Heart left ventricle (tissue), 16 donors: ENCODE measurements around the gene TULP4. TPM values are rescaled to one million over a fixed set of nuclear protein-coding genes. Genes with fewer than 3 reads are reported as not detected.

Source experiments
- ATAC-seq, 4 donors: fragments of 200-7000 bp; cut with Tn5 transposase; one replicate each; pipeline ENCODE4 v1.9.1; 2020 to 2022; ENCODE audit warnings: moderate library complexity in 4 of 4, mild to moderate bottlenecking in 3 of 4, moderate number of reproducible peaks in 1 of 4
- DNase-seq, 5 donors: peaks; one replicate each; pipeline ENCODE4 v3.0.0-alpha.2; 2020
- H3K27ac ChIP-seq, 12 donors: fragments of 200-600 bp; sonication (generic) in 4 of 12; one replicate each; pipeline versions ENCODE4 v1.5.0 to v1.8.0; 2016 to 2022; ENCODE audit warnings: mild to moderate bottlenecking in 2 of 12
- H3K27me3 ChIP-seq, 9 donors: fragments of 200-600 bp; sonication (generic) in 2 of 9; one replicate each; pipeline versions ENCODE4 v1.5.1 to v1.8.0; 2016 to 2022; ENCODE audit warnings: mild to moderate bottlenecking in 3 of 9
- H3K36me3 ChIP-seq, 9 donors: fragments of 200-600 bp; sonication (generic) in 2 of 9; one replicate each; pipeline versions ENCODE4 v1.5.0 to v1.8.0; 2018 to 2022; ENCODE audit warnings: mild to moderate bottlenecking in 2 of 9
- H3K4me1 ChIP-seq, 12 donors: fragments of 200-600 bp; sonication (generic) in 4 of 12; one replicate each; pipeline versions ENCODE4 v1.5.0 to v1.8.0; 2016 to 2022; ENCODE audit warnings: mild to moderate bottlenecking in 3 of 12
- H3K4me3 ChIP-seq, 12 donors: fragments of 200-600 bp; sonication (generic) in 4 of 12; one replicate each; pipeline versions ENCODE4 v1.5.0 to v1.8.0; 2017 to 2022; ENCODE audit warnings: mild to moderate bottlenecking in 9 of 12, moderate library complexity in 4 of 12
- H3K9me3 ChIP-seq, 12 donors: fragments of 200-600 bp; sonication (generic) in 4 of 12; one replicate each; pipeline versions ENCODE4 v1.5.0 to v1.8.0; 2016 to 2022; ENCODE audit warnings: mild to moderate bottlenecking in 1 of 12
- CTCF ChIP-seq, 12 donors: fragments of 200-600 bp; sonication (generic) in 4 of 12; IDR thresholded peaks; one replicate each; pipeline versions ENCODE4 v1.5.0 to v1.8.0; 2018 to 2022; ENCODE audit warnings: antibody characterized with exemption in 12 of 12, mild to moderate bottlenecking in 5 of 12
- POLR2A ChIP-seq, 2 donors: fragments of 450-650 bp; IDR thresholded peaks; one replicate each; pipeline ENCODE4 v1.6.1; 2017; ENCODE audit warnings: antibody characterized with exemption in 2 of 2, mild to moderate bottlenecking in 2 of 2, moderate library complexity in 2 of 2
- WGBS, 4 donors: extraction: QIAGEN DNeasy Blood & Tissue Kit in 2 of 4; methylation state at CpG; one replicate each; pipeline versions ENCODE4 v1.1.5 to v1.1.7; 2013 to 2018; 5-methylcytosine and 5-hydroxymethylcytosine counted together
- intact Hi-C, 10 donors: fragments of 100-400 bp; cut with DNase I; formaldehyde crosslinking; loops; one replicate each; pipeline versions ENCODE4 v1.11.1 to v1.14.2; 2022
- polyA plus RNA-seq, 2 donors: library from polyadenylated mRNA; stranded (reverse); fragments of 200-250 nt; gene quantifications; one replicate each; pipeline ENCODE4 v1.2.3, GENCODE V29; 2013
- total RNA-seq, 9 donors: library from RNA; depleted of rRNA in 2 of 9; stranded (reverse); fragments of >200 nt in 2 of 9; fragmentation: NEBNext Ultra II Directional in 3 of 9; extraction: Animal tissue kit (Norgen Biotek cat#: 25700) in 3 of 9; gene quantifications; one replicate each; pipeline versions ENCODE4 v1.1.0 to v1.2.4, GENCODE V29; 2016 to 2023
- donor health status: ischemic (EF 13 %, LVEDD 7.1; RV severe dilation, severe dysfunction).
- donor health status: healthy with polysubstance abuse.
- donor health status: DM: no; HTN: yes; CAD: no.
- donor health status: DM: no; HTN: no; CAD: no.
- donor health status: ischemic (EF 25% LVEDD 6.9; RV normal size, moderate dysfunction).
- donor health status: ischemic (EF 25% LVEDD 5.7; RV mildly dilated, moderate dysfunction).
- donor health status: healthy.
- donor health status: DM: yes; HTN: yes; CAD: no.
- donor health status: ischemic (EF 35%, LVEDD 5.7; RV mildly dilated, moderate dysfunction).
- donor health status: nonischemic (EF 11% LVEDD 7.7; RV severe dilation, severe dysfunction).
- donor health status: DM: yes; HTN: yes; CAD: no.
- donor health status: PGD.
- donor health status: ischemic (EF 29% LVEDD 5.4; RV normal size, mild dysfunction).
- donor health status: nonischemic (EF 23%, LVEDD 6.1; RV moderate dilation, normal function).

The TULP4 gene
- total and polyA plus RNA-seq, 11 donors: 9.6 to 134 (median 93.0) TPM

- Histone ChIP-seq H3K9me3 (no peaks in the 10 kb centered on the region), H3K27ac (no peak overlapping the region), H3K27me3 (no peaks in the 10 kb centered on the region), H3K36me3 (no peaks in the 10 kb centered on the region), H3K4me1 (no peaks in the 10 kb centered on the region), H3K4me3 (no peak overlapping the region)
- TF ChIP-seq CTCF (IDR thresholded peaks at IDR 0.05): no peak
- TF ChIP-seq POLR2A (IDR thresholded peaks at IDR 0.05): no peak
- intact Hi-C loops: no loop called here
- WGBS, 4 donors: 83 to 86% (median 85%) methylated on average over 30 of the region's 30 CpGs
- ATAC-seq: no peak
- peak in 1 of 5 donors; percentile 42 for DNase-seq
Measured at GRCh38 chr6:158545043-158545966, 233.0 kb downstream of the TULP4 start.

GRCh38 chr6:158548418-158549161 is 236.3 kb downstream of the TULP4 start:
- Histone ChIP-seq H3K4me1 (no peaks in the 10 kb centered on the region), H3K36me3 (no peaks in the 10 kb centered on the region), H3K4me3 (no peak overlapping the region), H3K27ac (no peak overlapping the region), H3K9me3 (no peaks in the 10 kb centered on the region), H3K27me3 (no peaks in the 10 kb centered on the region)
- peak in 1 of 5 donors; percentile 16 for DNase-seq
- intact Hi-C loops: no loop called here
- 75 to 84% (median 81%) methylated on average over 9 of the region's 9 CpGs for WGBS, 4 donors
- TF ChIP-seq POLR2A (IDR thresholded peaks at IDR 0.05): no peak
- ATAC-seq: no peak

- WGBS, 4 donors: 64 to 70% (median 67%) methylated on average over 6 of the region's 6 CpGs
- DNase-seq: no peak
- intact Hi-C loops: no loop called here
- Histone ChIP-seq H3K4me1 (peaks cover 0 to 3% (median 0%) of the 10 kb centered on the region in 12 donors), H3K9me3 (no peaks in the 10 kb centered on the region), H3K27ac (no peak overlapping the region), H3K4me3 (no peak overlapping the region), H3K27me3 (no peaks in the 10 kb centered on the region), H3K36me3 (no peaks in the 10 kb centered on the region)
- ATAC-seq: no peak
- TF ChIP-seq CTCF (IDR thresholded peaks at IDR 0.05): no peak
- TF ChIP-seq POLR2A (IDR thresholded peaks at IDR 0.05): no peak
Measured at GRCh38 chr6:158552055-158552795, 240.0 kb downstream of the TULP4 start.

- no peak for DNase-seq
- Histone ChIP-seq H3K4me3 (no peak overlapping the region), H3K27ac (no peak overlapping the region), H3K4me1 (peaks cover 0 to 3% (median 0%) of the 10 kb centered on the region in 12 donors), H3K36me3 (no peaks in the 10 kb centered on the region), H3K9me3 (no peaks in the 10 kb centered on the region), H3K27me3 (no peaks in the 10 kb centered on the region)
- 88 to 93% (median 89%) methylated on average over 5 of the region's 5 CpGs for WGBS, 4 donors
- intact Hi-C loops: no loop called here
- no peak for ATAC-seq
- TF ChIP-seq CTCF (IDR thresholded peaks at IDR 0.05): no peak
- TF ChIP-seq POLR2A (IDR thresholded peaks at IDR 0.05): no peak
Measured at GRCh38 chr6:158552796-158553138, 240.5 kb downstream of the TULP4 start.
